ENCODE results near the gene DNAI7. TPM values are rescaled to one million over a fixed set of nuclear protein-coding genes. Genes with fewer than 3 reads are reported as not detected.

DNAI7 gene
- total and polyA plus RNA-seq, 2 of the 8 experiments (the other 6 are each of a cell fraction or from before 2014, with no cell fraction given), result 0.12 to 0.28 TPM

DNA sequence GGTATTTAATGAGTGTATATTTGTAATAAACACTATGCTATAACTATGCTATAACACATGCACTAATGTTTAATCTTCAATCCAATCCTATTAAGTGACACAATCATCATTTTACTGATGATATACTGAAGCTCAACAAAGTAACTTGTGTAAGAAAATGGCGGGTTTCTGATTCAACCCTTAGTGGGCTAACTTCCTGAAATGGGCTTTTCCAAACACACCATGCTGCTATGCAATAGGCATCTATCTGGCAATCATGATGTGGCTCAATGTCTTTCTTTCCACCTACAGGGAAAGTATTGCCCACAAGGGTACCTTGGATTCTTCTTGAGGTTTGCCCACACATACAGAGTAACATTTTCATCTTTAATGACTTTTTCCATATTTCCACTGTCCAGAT is 48.3 kb downstream of the DNAI7 start:
- Histone ChIP-seq H3K23ac (ENCODE audit: insufficient read length) (no peak overlapping the region), H3K4ac (replicated peaks; ENCODE audit: insufficient read length, low read depth, low read length) (no peak overlapping the region), H2AFZ (ENCODE audit: low read length) (no peak overlapping the region), H4K91ac (replicated peaks; ENCODE audit: insufficient read length, low read length) (no peak overlapping the region), H3K36me3 (ENCODE audit: control insufficient read depth in 2 of 4, insufficient read depth in 4 of 4, low read length in 3 of 4) (no peaks in the 10 kb centered on the region), H3K4me2 (ENCODE audit: insufficient read depth in 1 of 2, low read depth in 2 of 2, low read length in 2 of 2) (no peak overlapping the region), H2BK20ac (ENCODE audit: low read length) (no peak overlapping the region), H4K5ac (ENCODE audit: insufficient read length, low read depth, low read length) (no peak overlapping the region), H4K20me1 (replicated peaks in 1 of 2; ENCODE audit: control insufficient read depth in 1 of 2, insufficient read depth in 2 of 2, low read length in 2 of 2) (no peaks in the 10 kb centered on the region), H3K18ac (ENCODE audit: extremely low read depth, low read length) (no peak overlapping the region), H3K14ac (ENCODE audit: insufficient read length) (no peak overlapping the region), H3K9ac (replicated peaks in 1 of 4; ENCODE audit: extremely low read depth in 1 of 4, low read depth in 3 of 4, low read length in 3 of 4) (no peak overlapping the region), H2BK5ac (ENCODE audit: low read depth, low read length) (no peak overlapping the region), H3K79me2 (ENCODE audit: control insufficient read depth in 1 of 2, insufficient read depth in 2 of 2, low read length in 2 of 2) (no peaks in the 10 kb centered on the region), H2BK15ac (ENCODE audit: low read length) (no peak overlapping the region), H3K56ac (replicated peaks; ENCODE audit: insufficient read length, low read depth, low read length) (no peak overlapping the region), H3K27ac (ENCODE audit: low read depth, low read length) (no peak overlapping the region), H3K4me1 (replicated peaks in 1 of 4; ENCODE audit: control insufficient read depth in 3 of 4, insufficient read depth in 4 of 4, low read length in 3 of 4) (peaks cover 0 to 2% (median 0%) of the 10 kb centered on the region in 4 experiments; a peak in 3 of 7 replicates), H2BK120ac (replicated peaks; ENCODE audit: low read depth, low read length) (no peak overlapping the region), H3K4me3 (ENCODE audit: extremely low read depth in 1 of 4, insufficient read depth in 2 of 4, low read depth in 3 of 4, low read length in 4 of 4) (no peak overlapping the region), H3K79me1 (ENCODE audit: low read depth, low read length) (no peaks in the 10 kb centered on the region), H4K8ac (ENCODE audit: extremely low read depth, insufficient read depth, low read length) (no peak overlapping the region), H3K27me3 (replicated peaks in 1 of 4; ENCODE audit: control insufficient read depth in 3 of 4, extremely low read depth in 1 of 4, insufficient read depth in 3 of 4, low read length in 3 of 4) (no peaks in the 10 kb centered on the region), H2BK12ac (ENCODE audit: low read depth, low read length) (no peak overlapping the region), H2AK5ac (ENCODE audit: low read depth, low read length) (no peak overlapping the region), H3K9me3 (ENCODE audit: insufficient read depth in 2 of 2, low read depth in 1 of 2, low read length in 1 of 2) (no peaks in the 10 kb centered on the region), H3K23me2 (ENCODE audit: low read depth, low read length) (no peaks in the 10 kb centered on the region)
- POLR2A ChIA-PET (ENCODE audit: partially characterized antibody), result no interaction called here
- DNase-seq (ENCODE audit: low read depth in 1 of 2, low spot score in 2 of 2) (no peak), FAIRE-seq (no peak)
- CTCF ChIA-PET (ENCODE audit: partially characterized antibody), result interaction anchor here (0.6 to 6.7 kb wide), 5 partner anchors 8 to 187 kb away, joined by 3 to 27 read pairs (median 14); no protein-coding TSS in a partner anchor
- TF ChIP-seq FOSL1 (IDR thresholded peaks at IDR 0.05; ENCODE audit: insufficient read depth, low read depth, low read length), result no peak
- no peak for TF ChIP-seq POLR2A (IDR thresholded peaks at IDR 0.05; ENCODE audit: control extremely low read depth in 1 of 2, low read depth in 2 of 2, low read length in 2 of 2)
- no peak for TF ChIP-seq SRF (IDR thresholded peaks at IDR 0.05; ENCODE audit: low read depth, low read length)
- no peak for TF ChIP-seq RAD21 (IDR thresholded peaks at IDR 0.05 in 1 of 2, conservative IDR thresholded peaks at IDR 0.05 in 1 of 2; ENCODE audit: low read depth in 2 of 2, low read length in 2 of 2)
- no peak for TF ChIP-seq EGR1 (IDR thresholded peaks at IDR 0.05; ENCODE audit: borderline replicate concordance, low read depth, low read length)
- TF ChIP-seq SIRT6 (IDR thresholded peaks at IDR 0.05; ENCODE audit: low read length), result no peak
- TF ChIP-seq KDM5A (IDR thresholded peaks at IDR 0.05; ENCODE audit: low read length), result no peak
- WGBS, 2 experiments (ENCODE audit: extremely low coverage in 1 of 2, insufficient coverage in 1 of 2, insufficient read length in 1 of 2, insufficient replicate concordance in 2 of 2, low coverage in 1 of 2, low lambda C conversion rate in 2 of 2, missing lambda C conversion rate in 1 of 2), result 82% methylated on average over 1 of the region's 1 CpG; no CpG with 5 or more reads in 1 of the 2 experiments
